ENCODE measurements around the gene SFXN1.
A peak's percentile ranks its signal among the peaks of the same experiment; 100 is the strongest.

Gene SFXN1

DNA sequence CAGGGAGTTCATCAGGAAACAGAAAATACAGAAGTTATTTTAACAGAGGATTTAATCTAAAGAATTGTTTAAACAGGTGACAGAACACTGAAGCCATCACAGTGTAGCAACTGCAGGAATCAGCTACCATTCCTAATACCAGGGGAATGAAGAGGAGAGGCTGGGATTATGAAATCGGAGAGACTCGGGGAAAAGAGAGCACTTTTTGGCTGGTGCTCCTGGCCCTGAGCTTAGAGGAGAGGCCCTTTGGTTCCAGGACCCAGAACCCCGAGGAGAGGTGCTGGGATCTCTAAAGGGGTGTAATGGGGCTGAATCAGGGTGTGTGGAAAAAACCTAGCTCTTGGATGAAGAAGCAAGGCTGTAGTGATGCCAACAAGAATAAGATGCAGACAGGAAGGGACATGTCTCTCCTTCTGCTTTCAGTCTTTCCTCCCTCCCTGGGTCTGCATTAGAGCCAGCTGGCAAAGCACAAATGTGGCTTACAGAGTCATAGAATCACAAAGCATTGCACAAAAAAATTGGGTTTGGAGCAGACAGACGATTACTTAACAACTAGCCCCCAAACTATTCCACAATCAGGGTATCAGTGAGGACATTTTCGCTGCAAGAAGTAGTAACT lies 11.6 kb upstream of the SFXN1 start:
- no peak for DNase-seq

GRCh38 chr5:175467983-175468690 lies 10.2 kb upstream of the SFXN1 start:
- DNase-seq: no peak

DNA sequence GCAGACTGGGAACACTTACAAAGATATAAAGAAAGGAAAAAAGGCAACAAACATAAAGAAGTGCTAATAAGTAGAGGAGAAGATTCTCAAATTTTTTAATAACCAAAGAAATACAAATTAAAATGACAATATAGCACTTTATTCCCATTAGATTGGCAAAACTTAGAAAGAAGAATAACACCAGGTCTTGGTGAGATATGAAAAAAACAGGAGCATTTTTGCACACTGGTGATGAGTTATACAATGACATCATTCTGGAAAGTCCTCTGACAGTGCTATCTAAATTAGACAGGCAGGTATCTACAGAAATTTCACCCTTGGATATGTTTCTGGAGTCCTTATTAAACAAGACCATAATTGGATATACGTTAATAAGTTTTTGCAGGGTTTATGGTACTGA lies 9.5 kb upstream of the SFXN1 start:
- no peak for DNase-seq

DNA sequence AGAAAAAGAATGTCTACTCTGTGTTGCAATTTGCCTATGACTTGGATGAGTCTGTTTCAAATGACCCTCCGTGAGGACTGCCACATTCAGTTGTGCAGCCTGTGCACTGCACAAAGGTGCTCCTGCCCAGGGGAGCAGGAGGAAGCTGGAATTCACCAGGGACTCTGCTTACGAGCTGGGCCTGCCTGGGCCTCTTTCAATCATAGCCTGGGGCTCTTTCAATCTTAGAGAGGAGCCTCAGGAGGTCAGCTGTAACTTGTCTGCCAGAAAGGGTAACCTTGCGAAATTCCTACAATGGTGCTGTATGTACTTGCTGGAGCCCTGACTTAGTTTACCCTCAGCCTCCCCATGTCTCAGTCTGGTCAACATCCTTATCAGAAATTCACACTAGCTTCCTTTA lies 8.4 kb upstream of the SFXN1 start:
- no peak for DNase-seq

- DNase-seq: peak in 1 of 3 experiments; percentile 13
Observed at GRCh38 chr5:175470781-175471180, 7.6 kb upstream of the SFXN1 start.

DNA sequence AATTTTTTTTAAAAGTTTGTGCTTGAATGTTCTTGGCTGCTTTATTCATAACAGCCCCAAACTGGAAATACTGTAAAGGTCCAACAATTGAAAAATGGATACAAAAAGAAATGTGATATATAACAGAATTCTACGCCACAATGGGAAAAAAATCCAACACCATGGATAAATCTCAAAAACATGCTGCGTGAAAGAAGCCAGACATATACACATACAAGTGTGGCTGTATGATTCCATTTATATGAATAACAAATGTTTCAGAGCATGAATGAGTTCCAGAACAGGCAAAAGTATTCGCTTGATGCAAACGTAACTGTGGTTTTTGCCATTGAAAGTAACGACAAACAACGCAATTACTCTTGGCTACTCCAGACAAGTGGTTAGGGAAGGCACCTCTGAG lies 7.2 kb upstream of the SFXN1 start:
- no peak for DNase-seq

DNA sequence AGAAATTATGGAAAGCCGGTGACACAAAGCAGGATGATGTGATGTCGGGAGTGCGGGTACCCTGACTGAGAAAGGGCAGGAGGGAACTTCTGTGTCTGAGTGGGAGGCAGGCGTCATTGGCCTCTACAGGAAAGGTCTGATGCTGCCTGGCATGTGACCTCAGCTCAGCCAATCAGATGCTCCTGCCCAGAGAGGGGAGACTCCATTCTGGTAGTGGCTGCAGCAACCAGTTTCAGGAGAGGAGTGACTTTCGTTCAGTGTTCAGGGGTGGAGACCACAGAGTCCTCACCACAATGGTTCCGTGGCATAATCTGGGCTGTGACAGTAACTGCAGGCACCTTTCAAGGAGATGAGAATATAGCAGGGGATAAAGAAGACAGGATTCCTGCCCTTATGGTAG lies 6.7 kb upstream of the SFXN1 start:
- no peak for DNase-seq

GRCh38 chr5:175472378-175472777 lies 6.0 kb upstream of the SFXN1 start:
- no peak for DNase-seq

GRCh38 chr5:175475248-175475647 lies 3.1 kb upstream of the SFXN1 start:
- DNase-seq: no peak

- no peak for DNase-seq
Observed at GRCh38 chr5:175477440-175477839, 920 bp upstream of the SFXN1 start.

- DNase-seq: no peak
Observed at GRCh38 chr5:175478008-175478383, 364 bp upstream of the SFXN1 start.

- no peak for DNase-seq
Observed at GRCh38 chr5:175479125-175479881, 943 bp downstream of the SFXN1 start.

- no peak for DNase-seq
Observed at GRCh38 chr5:175483337-175483736, 5.0 kb downstream of the SFXN1 start.

- DNase-seq: no peak
Observed at GRCh38 chr5:175484322-175484721, 6.0 kb downstream of the SFXN1 start.

DNA sequence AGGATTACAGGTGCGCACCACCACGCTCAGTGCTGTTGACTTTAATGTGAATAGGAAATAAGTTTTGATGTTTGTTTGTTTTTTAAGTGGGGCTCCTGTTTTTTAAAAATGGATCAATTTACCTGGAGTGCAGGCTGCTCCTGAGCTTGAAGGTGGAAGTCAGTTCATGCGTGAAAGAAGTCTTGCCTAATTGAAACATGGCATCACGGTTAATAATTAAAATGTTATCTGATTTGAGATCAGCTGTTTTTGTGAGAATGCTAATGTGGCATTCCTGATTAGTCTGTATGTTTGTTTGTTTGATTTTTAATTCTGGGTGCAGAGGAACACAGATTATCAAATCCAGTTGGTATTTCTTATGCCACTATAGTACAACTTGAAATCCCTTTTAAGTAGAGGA lies 6.5 kb downstream of the SFXN1 start:
- no peak for DNase-seq

- no peak for DNase-seq
Observed at GRCh38 chr5:175485631-175486030, 7.3 kb downstream of the SFXN1 start.

- DNase-seq: no peak
Observed at GRCh38 chr5:175487514-175488222, 9.3 kb downstream of the SFXN1 start.

DNA sequence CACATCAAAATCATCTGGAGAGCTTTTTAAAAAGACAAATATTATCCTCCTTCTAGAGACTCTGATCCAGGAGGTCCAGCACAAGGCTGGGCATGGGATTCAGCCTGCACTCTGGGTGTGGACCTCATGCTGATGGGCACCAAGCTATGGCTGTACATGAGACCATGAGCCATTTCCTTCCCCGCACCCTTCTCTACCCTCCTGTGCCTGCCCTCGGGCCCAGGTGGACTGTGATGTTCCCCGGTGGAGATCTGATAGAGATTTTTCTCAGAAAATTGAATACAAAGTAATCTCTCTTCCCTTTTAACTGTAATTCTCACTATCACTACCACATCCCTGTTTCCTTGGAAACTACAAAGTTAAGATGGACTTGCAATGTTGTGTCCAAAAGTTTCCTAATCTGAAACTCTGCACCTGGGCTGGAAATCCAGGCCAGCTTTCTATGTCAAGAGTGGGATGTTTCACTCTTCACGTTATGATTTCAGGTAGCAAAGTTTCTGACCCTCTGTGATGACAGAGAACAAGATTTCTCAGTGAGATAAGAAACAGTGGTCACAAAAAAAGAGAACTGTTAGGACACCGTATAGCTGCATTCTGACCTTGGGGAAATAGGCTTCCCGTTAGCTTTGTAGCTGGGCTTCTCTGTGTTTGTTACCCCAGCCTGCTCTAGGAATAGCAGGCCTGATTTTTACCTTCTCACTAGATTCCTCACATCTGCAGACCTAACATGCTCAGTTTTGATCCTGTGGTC lies 11.5 kb downstream of the SFXN1 start:
- no peak for DNase-seq

GRCh38 chr5:175491223-175491622 lies 12.9 kb downstream of the SFXN1 start:
- DNase-seq: no peak

DNA sequence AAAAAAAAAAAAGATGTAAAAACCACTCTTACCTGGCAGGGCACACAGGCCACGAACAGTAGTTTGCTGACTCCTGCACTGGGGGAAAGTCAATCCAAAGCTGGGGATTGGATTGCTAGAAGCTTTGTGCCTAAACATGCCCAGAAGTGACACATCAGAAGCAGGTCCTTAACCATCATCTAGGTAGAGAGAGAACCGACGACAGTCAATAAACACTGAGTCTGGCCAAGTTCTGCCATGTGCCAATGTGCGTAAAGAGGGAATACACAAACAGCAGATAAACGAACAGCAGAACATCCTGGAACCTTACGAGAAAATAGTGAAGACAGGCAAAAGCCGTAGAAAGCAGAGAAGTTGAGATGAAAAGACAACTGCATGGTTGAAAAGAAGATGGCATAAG lies 14.9 kb downstream of the SFXN1 start:
- DNase-seq: no peak

DNA sequence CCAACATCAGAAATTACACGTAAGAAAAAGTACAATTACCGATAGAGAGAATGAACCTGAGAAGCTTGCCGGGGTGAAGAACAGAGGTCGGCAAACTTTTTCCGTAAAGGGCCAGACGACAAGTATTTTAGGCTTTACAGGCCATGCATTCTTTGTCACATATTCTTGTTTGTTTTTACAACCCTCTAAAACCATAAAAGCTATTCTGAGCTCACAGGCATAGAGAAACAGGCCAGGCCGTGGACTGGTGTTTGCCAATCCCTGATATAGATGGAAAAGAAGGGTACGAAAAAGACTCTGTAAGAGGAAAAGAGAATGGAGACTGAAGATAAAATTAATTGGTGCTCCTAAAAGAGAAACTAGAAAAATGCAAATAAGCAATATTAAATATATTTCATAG lies 15.4 kb downstream of the SFXN1 start:
- no peak for DNase-seq

GRCh38 chr5:175494264-175495183 lies 16.2 kb downstream of the SFXN1 start:
- no peak for DNase-seq
